IPS DF 19.7 (cell line): ENCODE results near the gene WEE1.

Experiments
- DNase-seq: peaks from one replicate; pipeline ENCODE4 v3.0.0-alpha.2; 2013; ENCODE audit warnings: low read depth, low spot score

Gene WEE1

DNA sequence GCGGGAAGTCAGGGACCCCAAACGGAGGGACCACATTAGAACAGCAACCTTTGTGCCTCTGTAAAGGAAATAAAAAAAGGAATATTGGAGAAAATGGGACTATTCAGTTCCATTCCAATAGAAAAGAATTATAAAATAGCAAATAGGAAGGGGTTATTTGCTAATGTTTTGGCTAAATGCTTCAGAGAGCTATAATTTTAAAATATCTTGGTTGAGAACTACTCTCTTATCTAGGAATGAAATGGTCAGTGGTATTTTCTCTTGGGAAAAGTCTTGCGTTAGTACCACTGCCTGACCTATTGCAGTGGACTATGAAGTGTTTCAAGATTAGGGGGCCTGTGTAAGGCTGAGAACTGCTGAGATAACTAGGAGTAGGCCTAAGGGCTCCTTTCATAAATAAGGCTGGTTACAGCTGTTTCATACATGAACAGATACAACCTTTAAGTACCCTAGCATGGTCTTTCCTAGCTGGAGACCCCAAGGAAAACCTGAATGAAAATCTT, 6.9 kb upstream of the WEE1 start:
- DNase-seq: no peak

DNA sequence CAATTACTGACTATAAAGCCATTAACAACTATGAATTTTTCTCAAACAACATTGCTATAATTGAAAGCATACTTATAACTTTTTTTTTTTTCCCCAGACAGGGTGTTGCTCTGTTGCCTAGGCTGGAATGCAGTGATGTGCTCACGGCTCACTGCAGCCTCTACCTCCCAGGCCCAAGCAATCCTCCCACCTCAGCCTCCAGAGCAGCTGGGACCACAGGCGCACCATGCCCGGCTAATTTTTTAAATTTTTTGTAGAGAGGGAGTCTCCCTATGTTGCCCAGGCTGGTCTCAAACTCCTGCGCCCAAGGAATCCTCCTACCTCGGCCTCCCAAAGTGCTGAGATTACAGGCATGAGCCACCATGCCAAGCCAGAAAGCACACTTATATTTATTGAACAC, 6.1 kb upstream of the WEE1 start:
- no peak for DNase-seq

DNA sequence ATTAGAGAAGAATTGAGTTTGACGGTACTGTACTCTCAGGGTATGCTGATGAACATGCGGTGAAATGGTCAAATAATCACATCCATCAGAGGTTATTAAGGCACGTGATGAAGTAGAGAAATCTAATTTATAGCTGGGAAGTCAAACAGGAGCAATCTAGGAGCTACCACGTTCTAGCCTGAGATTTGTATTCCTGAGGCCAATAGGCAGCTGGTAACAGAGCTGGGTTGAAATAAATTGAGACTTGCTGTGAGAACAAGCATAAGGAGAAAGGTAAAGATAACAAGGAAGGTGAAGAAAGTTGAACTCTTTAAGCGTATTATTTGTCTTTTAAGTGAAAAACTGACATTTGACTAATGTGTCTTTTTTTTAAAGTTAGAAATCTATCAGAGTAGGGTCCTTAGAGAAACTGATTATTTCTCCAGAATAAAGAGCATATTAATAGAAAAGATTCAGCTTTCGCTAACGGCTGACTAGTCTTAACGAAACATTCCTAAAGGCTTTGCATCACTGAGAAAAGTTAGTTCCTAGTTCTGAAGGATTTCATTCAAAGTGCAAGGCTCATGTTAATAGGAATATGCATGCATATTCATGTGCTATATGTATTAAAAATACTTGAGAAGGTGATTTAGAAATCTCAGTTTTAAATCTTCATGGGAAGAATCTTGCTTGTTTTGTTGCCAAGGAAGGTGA, 5.2 kb upstream of the WEE1 start:
- no peak for DNase-seq

DNA sequence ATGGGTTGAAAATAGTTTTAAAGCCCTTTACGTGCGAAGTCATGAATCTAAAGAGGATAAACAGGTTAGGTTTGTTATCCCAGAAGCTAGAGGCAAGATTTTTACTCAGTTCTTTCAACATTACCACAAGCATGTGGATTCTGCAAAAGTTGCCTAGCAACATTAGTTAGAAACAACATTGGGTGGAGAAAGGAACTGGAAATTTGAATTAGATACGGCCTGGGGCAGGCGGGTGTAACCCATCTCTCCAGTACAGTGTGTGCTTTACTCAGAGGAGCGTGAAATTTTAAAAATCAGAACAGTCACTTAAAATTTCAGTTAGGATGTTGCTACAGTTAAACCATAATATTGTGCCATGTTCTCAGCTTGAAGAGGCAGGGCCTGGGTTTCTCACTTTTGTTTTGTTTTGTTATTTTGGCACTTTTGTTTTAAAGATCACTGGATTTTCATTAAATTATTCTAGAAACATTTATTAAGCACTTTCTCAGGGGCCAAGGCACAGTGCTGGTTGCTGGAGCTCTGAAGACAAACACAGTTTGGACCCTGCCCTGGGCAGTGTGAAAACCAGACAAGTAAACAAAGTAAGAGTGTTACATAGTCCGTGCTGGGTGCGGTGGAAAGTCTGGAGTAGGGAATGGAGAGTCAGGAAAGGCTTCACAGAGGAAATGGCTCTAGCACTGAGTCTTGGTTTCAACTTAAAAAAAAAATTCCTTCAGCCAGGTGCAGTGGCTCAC, 4.4 kb upstream of the WEE1 start:
- DNase-seq: no peak

DNA sequence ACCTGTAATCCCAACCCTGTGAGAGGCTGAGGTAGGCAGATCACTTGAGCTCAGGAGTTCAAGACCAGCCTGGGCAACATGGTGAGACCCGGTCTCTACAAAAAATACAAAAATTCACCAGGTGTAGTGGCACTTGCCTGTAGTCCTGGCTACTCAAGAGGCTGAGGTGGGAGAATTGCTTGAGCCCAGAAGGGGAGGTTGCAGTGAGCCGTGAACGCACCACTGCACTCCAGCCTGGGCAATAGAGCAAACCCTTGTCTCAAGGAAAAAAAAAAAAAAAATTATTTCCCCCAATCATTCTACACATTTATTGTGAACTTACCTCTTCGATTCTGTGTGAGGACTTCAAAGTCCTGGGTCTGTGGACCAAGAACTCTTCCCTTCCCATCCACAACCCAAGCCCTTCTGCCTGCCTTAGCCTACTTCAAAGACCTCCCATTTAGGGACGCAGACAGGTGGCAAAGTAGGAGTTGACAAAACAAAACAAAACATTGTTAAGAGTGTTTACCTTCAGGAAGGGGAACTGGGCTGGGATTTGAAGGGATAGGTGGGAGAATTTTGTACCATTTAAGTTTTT, 3.8 kb upstream of the WEE1 start:
- no peak for DNase-seq

DNA sequence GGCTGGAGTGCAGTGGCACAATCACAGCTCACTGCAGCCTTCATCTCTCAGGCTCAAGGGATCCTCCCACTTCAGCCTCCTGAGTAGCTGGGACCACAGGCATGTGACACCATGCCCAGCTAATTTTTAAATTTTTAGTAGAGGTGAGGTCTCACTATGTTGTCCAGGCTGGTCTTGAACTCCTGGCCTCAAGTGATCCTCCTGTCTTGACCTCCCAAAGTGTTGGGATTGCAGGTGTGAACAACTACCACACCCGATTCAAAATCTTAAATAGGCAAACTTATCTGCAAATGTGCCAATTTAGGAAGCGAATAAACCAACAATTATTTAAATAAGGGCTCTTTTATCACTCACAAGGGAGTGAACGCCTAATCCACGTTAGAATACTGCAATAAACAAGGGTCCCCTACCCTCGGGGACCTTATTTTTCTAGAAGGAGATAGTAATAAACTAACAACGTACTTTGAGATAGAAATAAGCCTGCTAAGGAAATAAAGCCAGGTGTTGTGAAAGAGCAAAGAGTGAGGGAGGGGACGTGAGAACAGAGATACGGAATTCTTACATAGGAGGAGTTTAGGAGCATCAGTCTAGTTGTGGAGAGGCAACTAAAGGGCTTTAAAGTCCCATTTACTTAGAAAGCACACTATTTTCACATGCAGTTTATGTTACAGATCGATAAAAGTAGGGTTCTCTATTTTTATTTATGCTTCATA, 3.0 kb upstream of the WEE1 start:
- DNase-seq: no peak

DNA sequence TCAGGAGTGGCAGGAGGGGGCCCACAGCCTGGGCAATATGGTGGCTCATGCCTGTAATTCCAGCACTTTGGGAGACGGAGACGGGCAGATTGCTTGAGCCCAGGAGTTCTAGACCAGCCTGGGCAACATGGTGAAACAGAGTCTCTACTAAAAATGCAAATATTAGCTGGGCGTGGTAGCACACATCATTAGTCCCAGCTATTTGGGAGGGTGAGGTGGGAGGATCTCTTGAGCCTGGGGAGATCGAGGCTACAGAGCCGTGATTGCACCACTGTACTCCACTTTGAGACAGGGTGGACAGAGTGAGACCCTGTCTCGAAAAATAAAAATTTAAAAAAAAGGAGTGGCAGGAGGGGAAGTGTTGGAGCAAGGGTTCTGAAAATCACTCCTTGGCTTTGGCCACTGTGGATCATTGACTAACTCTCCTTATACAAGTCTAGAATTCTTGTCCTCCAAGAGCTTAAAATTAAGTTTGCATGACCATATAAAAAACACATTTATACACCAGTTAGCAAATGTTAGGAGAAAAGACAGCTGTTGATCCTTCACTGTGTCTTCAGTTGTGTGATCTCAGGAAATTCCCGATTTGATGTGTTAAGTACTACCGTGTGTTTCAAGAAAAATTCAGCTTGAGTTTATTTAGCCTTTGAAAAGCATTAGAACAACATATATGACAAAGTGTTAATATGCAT, 2.3 kb upstream of the WEE1 start:
- no peak for DNase-seq

DNA sequence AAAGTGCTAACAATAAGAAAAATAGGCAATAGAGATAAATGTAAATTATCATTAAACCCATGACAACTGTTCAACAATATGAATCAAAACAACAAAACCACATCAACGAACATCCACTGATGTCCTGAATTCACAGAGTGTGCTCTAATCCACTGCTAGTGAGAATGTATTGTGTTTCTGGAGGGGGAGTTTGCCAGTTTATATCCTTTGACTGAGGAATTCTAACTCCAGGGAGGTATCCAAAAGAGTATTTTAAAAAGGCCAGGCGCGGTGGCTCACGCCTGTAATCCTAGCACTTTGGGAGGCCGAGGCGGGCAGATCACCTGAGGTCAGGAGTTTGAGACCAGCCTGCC, 1.7 kb upstream of the WEE1 start:
- DNase-seq: no peak

DNA sequence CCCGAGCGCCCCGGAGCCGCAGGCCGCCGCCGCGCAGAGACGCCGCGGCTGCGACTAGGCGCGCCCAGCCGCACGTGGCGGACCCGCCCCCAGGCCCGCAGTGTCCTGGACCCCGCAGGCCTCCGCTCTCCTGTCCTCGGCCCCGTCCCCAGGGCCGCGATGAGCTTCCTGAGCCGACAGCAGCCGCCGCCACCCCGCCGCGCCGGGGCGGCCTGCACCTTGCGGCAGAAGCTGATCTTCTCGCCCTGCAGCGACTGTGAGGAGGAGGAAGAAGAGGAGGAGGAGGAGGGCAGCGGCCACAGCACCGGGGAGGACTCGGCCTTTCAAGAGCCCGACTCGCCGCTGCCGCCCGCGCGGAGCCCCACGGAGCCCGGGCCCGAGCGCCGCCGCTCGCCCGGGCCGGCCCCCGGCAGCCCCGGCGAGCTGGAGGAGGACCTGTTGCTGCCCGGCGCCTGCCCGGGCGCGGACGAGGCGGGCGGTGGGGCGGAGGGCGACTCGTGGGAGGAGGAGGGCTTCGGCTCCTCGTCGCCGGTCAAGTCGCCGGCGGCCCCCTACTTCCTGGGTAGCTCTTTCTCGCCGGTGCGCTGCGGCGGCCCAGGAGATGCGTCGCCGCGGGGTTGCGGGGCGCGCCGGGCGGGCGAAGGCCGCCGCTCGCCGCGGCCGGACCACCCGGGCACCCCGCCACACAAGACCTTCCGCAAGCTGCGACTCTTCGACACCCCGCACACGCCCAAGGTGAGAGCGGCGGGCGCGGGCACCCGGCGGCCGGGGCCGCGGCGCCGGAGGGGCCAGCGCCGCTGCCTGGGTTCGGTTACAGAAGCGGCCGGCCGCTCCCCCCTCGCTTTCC, 528 bp downstream of the WEE1 start:
- no peak for DNase-seq

DNA sequence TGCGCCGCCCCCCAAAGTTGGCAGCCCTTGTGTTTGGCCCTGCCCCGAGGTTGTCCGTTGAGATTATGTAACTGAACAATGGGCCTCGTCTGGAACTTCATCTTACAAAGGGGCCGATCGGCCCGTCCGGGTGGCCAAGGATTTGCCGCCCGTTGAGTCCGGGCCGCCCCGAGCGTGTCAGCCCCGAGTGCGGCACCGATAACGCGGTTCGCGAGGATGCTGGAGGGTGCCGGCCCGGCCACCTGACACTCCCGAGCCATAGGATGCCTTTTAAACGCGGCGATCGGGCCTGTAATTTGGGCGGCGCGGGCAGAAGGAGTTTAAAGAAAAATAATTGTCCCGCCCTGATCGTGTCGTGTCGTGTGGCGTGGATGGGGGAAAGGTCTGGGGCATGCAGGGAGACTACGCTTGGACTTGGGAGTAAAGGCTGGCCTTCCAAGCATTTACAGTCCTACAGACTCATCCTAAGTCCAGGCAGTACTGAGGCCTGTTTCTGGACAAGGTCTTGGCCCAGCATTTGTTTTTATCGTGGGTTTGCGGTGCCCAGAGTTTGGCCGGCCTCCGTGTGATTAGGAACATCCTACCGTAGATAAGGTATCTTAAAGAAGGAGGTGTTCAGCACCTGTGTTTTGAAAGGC, 1.3 kb downstream of the WEE1 start:
- DNase-seq: no peak

DNA sequence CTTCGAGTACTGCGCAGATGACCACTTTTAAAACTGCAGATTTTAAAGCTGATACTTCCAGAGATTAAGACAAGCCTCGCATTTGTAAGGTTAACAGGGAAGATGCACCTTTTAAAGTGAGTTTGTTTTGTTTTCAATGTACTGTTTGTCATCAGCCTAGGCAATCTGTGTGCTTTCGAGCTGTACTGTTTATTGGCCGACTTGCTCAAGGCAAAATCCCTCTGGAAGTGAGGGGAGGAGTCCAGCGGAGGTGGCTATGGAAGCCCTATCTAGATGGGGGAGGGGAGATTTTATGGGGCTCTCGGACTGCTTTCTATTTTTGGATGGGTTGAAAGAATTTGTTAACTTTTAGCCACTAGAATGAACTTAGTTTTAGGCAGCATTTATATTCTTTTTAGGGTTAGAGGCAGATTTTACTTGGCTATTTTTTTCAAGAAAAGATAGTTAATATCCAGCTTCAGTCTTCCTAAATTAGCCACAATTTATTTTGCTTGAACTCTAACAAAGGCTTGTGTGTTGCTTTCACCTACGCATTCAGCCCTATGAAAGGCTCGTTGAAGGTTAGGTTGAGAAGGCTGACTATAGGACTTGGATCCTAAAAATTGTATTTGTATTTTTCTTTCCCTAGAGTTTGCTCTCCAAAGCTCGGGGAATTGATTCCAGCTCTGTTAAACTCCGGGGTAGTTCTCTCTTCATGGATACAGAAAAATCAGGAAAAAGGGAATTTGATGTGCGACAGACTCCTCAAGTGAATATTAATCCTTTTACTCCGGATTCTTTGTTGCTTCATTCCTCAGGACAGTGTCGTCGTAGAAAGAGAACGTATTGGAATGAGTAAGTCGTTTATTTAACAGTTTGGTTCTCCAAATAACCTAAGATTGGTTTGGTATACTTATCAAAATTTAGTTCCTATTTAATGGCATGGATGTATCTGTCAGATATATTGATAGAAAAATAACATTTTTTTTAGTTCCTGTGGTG, 2.1 kb downstream of the WEE1 start:
- DNase-seq: no peak

DNA sequence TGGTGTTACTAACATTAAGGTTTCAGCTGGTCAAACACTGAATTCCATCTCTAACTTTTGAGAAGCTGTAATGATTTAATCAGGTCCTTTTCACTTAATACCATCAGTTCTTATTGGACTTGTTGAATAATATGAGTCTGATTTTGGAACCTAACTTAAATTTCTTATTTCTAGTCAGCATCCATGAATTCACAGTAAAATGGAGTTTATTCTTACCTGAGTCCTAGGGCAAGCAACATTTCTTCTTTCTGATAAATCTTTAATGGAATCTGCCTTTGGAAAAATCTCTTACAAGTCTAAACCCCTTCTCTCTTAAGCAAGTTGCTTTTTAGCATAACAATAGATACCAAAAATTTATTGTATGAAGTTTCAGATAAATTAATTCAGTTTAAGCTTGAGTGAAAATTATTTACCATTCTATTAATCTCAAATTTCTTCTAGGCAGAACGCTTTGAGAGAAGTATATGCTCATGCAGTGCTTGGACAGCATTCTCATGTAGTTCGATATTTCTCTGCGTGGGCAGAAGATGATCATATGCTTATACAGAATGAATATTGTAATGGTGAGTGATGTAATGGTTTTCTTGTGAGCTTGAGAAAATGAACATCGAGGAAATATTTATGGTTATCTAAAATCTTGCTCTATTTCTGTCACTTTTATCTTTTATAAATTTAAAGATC, 3.4 kb downstream of the WEE1 start:
- no peak for DNase-seq

DNA sequence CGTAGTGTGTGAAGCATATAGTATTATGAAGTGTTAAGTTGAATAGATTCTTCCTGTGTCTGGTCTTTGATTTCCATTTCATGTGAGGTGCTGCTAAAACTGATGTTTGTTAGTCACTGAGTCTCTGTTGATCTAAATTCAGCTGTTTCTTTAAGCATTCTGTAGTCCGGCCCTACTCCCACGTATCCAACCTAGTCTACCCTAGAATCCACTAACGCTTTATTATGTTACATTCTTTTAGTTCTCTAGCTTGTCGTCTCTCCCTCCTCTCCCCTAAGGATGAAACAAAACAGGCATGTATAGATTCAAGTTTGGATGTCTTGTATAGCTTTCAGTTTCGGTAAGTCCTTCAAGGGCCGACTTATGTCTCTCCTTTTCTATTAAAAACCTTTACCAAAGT, 4.1 kb downstream of the WEE1 start:
- no peak for DNase-seq

DNA sequence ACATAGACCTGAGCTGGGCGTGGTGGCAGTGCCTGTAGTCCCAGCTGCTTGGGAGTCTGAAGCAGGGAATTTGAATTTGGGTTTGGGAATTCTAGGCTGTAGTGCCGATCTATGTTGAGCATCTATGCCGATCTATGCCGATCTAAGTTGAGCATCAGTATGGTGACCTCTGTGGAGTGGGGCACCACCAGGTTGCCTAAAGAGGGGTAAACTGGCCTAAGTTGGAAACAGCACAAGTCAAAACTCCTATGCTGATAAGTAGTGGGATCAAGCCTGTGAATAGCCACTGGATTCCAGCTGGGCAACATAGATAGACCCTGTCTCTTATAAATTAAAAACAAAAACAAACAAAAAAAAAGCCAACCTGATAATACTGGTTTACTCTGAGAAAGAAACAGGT, 7.4 kb downstream of the WEE1 start:
- no peak for DNase-seq

DNA sequence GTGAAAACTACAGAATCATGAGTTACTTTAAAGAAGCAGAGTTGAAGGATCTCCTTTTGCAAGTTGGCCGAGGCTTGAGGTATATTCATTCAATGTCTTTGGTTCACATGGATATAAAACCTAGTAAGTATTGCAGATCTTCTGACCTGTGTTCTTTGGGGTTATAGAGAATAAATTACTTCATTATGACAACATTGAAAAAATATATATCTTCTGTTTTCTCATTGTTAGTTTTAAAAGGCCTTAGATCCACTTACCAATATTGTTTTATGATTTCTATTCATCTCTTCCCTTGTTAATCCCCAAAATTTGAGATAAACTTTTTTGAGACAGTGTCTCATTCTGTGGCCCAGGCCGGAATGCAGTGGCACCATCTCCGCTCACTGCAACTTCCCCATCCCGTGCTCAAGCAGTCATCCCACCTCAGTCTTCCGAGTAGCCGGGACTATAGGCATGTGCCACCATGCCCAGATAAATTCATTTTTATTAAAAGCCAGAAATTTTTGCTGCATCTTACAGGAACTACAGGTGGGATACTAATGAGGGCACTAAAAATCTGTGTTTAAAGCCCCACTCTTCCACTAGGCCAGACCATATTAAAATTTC, 8.2 kb downstream of the WEE1 start:
- DNase-seq: no peak

DNA sequence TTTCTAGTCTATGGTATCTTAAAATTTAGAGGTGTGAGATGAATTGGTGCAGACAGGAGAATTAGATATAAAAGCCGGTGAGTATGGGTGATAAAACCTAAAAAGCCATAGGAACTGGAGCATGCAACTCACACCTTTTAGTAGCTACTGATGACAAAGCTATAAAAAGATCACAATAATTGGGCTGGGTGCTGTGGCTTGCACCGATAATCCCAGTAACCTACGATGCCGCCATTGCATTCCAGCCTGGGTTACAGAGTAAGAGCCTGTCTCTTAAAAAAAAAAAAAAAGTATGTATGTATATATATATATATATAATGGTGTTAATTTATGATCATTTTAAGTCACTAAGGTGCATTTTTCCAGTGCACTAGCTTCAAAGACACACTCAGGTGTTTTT, 17.2 kb downstream of the WEE1 start:
- no peak for DNase-seq

DNA sequence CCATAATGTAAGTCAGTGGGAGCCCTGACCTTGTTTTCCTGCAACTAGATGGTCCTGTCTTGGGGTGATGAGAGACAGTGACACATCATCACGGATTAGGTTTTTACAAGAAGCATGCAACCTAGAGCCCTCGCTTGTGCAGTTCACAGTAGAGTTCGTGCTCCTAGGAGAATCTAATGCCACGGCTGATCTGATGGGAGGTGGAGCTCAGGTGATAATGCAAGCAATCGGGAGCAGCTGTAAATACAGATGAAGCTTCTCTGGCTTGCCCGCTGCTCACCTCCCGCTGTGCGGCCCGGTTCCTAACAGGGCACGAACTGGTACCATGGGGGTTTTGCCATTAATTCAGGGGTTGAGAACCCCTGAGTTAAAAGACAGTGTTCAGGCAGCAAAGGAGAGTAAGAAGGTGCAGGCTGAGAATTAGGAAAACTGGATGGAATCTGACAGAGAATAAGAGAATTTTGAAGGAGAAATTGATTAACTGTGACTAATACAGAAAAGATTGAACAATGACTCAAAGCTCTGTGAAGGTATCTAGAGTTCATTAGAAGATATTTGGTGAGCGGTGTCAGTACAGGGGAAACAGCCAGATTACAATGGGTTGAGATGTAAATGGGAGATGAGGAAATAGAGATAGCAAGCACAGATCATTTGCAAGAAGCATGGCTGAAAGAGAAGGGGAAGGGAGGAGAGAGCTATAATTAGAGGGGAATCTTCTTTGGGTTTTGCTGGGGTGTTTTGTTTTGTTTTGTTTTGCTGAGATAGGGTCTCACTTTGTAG, 21.0 kb downstream of the WEE1 start:
- no peak for DNase-seq
